ENCODE measurements around the gene SVIL.
"Not testable (repeated sequence)": the region's sequence is repeated elsewhere in the genome, so short reads cannot be mapped to it uniquely, and the experiment has no call there.

DNA sequence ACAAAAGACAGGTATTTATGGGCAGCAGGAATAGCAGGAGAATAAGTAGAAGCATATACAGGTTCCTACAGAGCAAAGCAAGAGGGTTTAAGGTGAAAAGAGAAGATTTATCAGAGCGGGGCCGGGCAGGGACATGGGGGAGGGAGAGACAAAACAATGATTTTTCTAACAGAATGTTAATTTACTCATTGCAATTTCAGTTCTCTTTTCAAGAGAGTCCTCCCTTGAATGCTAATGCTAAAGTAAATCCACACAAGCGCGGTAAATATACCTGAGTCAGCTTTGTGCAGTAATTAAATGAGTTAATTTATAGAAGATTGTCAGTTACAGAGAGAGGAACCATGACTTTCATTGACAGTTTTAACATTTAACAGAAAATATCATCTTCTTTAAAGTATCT lies 127.0 kb downstream of the SVIL start:
- TF ChIP-seq POLR2A (IDR thresholded peaks at IDR 0.05; ENCODE audit: low read depth); POLR2AphosphoS5 (IDR thresholded peaks at IDR 0.05); EP300 (IDR thresholded peaks at IDR 0.05): not testable (repeated sequence)
- TF ChIP-seq, protein P1, sequence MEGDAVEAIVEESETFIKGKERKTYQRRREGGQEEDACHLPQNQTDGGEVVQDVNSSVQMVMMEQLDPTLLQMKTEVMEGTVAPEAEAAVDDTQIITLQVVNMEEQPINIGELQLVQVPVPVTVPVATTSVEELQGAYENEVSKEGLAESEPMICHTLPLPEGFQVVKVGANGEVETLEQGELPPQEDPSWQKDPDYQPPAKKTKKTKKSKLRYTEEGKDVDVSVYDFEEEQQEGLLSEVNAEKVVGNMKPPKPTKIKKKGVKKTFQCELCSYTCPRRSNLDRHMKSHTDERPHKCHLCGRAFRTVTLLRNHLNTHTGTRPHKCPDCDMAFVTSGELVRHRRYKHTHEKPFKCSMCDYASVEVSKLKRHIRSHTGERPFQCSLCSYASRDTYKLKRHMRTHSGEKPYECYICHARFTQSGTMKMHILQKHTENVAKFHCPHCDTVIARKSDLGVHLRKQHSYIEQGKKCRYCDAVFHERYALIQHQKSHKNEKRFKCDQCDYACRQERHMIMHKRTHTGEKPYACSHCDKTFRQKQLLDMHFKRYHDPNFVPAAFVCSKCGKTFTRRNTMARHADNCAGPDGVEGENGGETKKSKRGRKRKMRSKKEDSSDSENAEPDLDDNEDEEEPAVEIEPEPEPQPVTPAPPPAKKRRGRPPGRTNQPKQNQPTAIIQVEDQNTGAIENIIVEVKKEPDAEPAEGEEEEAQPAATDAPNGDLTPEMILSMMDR (IDR thresholded peaks at IDR 0.05), result not testable (repeated sequence)

Measured in esophagus muscularis mucosa (tissue), 4 donors.